Measurements from ENCODE around the gene DAB2.

Gene DAB2

DNA sequence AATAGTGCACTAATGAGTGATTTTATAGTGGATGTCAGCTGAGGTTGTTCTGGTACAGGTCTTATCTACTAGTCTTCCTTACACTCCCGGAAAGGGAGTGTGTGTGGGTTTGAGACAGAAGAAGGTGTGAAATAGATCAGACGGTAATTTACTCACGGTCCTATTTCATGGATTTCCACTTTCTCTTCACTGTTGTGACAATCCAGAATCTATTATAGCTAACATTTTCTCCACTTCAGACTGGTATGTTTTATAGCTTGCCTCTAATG lies 53.5 kb downstream of the DAB2 start:
- DNase-seq (ENCODE audit: low read depth), result no peak
- TF ChIP-seq, protein P1, sequence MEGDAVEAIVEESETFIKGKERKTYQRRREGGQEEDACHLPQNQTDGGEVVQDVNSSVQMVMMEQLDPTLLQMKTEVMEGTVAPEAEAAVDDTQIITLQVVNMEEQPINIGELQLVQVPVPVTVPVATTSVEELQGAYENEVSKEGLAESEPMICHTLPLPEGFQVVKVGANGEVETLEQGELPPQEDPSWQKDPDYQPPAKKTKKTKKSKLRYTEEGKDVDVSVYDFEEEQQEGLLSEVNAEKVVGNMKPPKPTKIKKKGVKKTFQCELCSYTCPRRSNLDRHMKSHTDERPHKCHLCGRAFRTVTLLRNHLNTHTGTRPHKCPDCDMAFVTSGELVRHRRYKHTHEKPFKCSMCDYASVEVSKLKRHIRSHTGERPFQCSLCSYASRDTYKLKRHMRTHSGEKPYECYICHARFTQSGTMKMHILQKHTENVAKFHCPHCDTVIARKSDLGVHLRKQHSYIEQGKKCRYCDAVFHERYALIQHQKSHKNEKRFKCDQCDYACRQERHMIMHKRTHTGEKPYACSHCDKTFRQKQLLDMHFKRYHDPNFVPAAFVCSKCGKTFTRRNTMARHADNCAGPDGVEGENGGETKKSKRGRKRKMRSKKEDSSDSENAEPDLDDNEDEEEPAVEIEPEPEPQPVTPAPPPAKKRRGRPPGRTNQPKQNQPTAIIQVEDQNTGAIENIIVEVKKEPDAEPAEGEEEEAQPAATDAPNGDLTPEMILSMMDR (conservative IDR thresholded peaks at IDR 0.05; ENCODE audit: low read length), result no peak
- H3K4me3 ChIP-seq (ENCODE audit: low read length), result no peak overlapping the region

DNA sequence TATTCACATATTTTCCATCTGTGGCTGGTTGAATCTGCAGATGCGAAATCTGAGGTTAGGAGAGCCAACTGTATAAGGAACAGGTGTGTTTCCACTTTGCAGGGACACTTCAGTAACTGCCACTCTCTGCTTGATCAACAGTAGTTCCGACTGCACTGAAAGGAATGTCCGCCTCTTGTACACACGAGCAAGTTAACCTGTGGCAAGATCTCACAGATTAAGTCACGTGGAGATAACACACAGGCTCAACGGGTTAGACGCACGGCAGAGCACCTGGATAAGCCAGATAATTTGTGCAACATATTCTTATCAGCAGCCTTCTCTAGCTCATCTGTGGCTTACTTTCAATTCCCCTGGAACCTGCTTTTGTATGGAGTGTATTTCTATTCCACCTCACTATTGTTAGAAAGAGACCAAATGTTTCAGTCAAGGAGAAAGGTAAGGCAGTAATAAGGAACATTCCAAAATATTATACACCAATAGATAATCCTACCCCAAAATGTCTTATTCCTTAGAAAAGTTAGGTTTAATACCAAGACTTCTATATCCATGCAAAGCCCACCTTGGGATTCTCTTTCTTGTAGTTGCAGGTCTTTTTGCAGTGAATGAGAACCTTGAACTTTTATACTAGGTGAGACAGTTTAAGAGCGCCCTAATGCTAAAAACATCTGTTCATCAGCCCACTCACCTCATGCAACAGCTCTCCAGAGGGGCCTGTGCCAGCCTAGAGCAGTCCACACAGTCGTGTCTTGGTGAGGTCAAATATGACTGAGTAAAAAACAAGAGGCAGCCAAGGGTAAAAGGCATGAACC lies 54.0 kb downstream of the DAB2 start:
- H3K4me3 ChIP-seq (ENCODE audit: low read length), result no peak overlapping the region
- no peak for DNase-seq (ENCODE audit: low read depth)
- TF ChIP-seq, protein P1 (conservative IDR thresholded peaks at IDR 0.05; ENCODE audit: low read length), result no peak

- no peak overlapping the region for H3K4me3 ChIP-seq (ENCODE audit: low read length)
- DNase-seq (ENCODE audit: low read depth), result peak; percentile 45
- TF ChIP-seq, protein P1 (conservative IDR thresholded peaks at IDR 0.05; ENCODE audit: low read length), result no peak
Observed at GRCh38 chr5:39369123-39369815, 55.5 kb downstream of the DAB2 start.

DNA sequence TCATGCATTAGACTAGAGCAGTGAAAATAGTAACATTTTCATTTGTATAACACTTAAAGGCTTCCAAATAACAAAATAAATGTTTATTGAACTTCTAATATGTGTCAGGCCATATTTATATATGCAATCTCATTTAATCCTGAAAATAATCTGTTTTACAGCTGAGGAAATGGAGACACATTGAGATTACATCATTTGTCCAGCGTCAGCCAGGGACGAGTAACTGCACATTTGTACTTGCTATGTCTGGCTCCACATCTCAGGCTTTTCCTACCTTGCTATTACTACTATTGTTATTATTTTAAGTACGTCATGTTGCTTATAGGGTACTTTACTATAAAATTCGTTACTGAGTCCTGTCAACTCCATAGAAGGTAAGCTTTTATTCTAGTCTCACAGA lies 56.7 kb downstream of the DAB2 start:
- no peak overlapping the region for H3K4me3 ChIP-seq (ENCODE audit: low read length)
- TF ChIP-seq, protein P1 (conservative IDR thresholded peaks at IDR 0.05; ENCODE audit: low read length), result no peak
- no peak for DNase-seq (ENCODE audit: low read depth)

GRCh38 chr5:39367711-39368110 lies 57.1 kb downstream of the DAB2 start:
- DNase-seq (ENCODE audit: low read depth), result no peak
- TF ChIP-seq, protein P1 (conservative IDR thresholded peaks at IDR 0.05; ENCODE audit: low read length), result no peak
- H3K4me3 ChIP-seq (ENCODE audit: low read length), result no peak overlapping the region

DNA sequence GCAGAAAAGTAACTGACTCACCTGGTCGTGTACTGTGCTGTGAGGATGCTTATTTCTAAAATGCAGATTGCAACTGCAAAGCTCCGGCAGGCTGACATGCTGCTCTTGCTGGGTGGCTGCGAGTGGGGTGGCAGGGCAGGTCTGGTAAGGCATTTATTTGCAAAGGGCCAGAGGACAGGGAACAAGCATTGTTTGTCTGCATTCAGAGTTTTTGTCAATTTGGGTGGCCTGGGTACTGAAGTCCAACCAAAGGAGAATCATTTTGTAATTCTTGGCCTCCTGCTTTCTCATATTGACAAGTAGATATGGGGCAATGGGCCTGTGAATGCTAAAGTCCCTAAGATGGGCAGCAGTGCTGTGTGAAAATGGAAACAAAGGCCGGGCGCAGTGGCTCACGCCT lies 60.4 kb downstream of the DAB2 start, which contains the start of gene C9:
Gene C9, minus strand, starts transcription at position 129 of the 400 bp plus-strand sequence. Its CDS starts 31 bp downstream, at position 98.
- TF ChIP-seq, protein P1 (conservative IDR thresholded peaks at IDR 0.05; ENCODE audit: low read length), result no peak
- no peak within 1 kb of the TSS for H3K4me3 ChIP-seq (ENCODE audit: low read length)
- DNase-seq (ENCODE audit: low read depth), result no peak

DNA sequence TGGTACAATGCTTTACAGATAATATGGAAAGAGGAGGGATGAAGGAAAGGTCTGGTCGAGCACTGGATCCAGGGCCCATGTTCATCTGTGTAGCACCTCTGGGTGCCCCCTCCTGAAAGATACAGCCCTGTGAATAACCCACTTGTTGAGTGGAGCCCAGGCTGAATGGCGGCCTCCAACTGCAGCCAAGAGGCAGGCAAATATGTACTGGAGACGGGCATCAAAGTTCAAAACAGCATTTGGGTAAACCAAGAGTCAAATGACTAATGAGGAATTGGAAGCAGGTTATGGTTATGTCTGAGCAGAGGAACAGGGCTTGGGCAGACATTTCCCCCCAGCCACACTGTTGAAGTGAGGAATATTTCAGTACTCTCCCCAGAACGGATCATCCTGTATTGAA lies 61.6 kb downstream of the DAB2 start:
- no peak for DNase-seq (ENCODE audit: low read depth)
- TF ChIP-seq, protein P1 (conservative IDR thresholded peaks at IDR 0.05; ENCODE audit: low read length), result no peak
- no peak overlapping the region for H3K4me3 ChIP-seq (ENCODE audit: low read length)
